SK-N-MC (cell line): ENCODE data around the gene CREB3.

Source experiments
- DNase-seq: peaks from one replicate; pipeline ENCODE4 v3.0.0-alpha.2; 2011; ENCODE audit warnings: low read depth, low spot score
- H3K27ac ChIP-seq: fragments of 200-600 bp; sonication (generic); 2 replicates; pipeline ENCODE4 v1.5.1; 2016; ENCODE audit warnings: mixed run types
- H3K36me3 ChIP-seq: fragments of 200-600 bp; sonication (generic); 2 replicates; pipeline ENCODE4 v1.6.1; 2017; ENCODE audit warnings: antibody characterized with exemption, low read length, mixed read lengths; ENCODE audit not compliant: insufficient read depth
- H3K4me3 ChIP-seq: fragments of 200-600 bp; sonication (generic); 2 replicates; pipeline ENCODE4 v1.5.1; 2016
- H3K9ac ChIP-seq: fragments of 200-600 bp; sonication (generic); 2 replicates; pipeline ENCODE4 v1.8.0; 2017; ENCODE audit warnings: mixed run types, mixed read lengths; ENCODE audit not compliant: insufficient read length
- H3K9me3 ChIP-seq: fragments of 200-600 bp; sonication (generic); 2 replicates; pipeline ENCODE4 v1.6.1; 2017; ENCODE audit warnings: low read depth, mild to moderate bottlenecking, antibody characterized with exemption, low read length, moderate library complexity, mixed read lengths
- EZH2 ChIP-seq: fragments of 200-600 bp; sonication (generic); IDR thresholded peaks from one replicate; pipeline ENCODE4 v1.6.1; 2017; ENCODE audit warnings: antibody characterized with exemption
- FOXP2 ChIP-seq: optimal IDR thresholded peaks from 2 replicates; pipeline ENCODE3; 2011; ENCODE audit warnings: mild to moderate bottlenecking, moderate library complexity; ENCODE audit not compliant: insufficient read depth; ENCODE audit errors: extremely low read length, control extremely low read depth
- POLR2AphosphoS5 ChIP-seq: IDR thresholded peaks from 2 replicates; pipeline ENCODE4 v1.6.1; 2012; ENCODE audit warnings: mild to moderate bottlenecking, low read depth, low read length, borderline replicate concordance

The CREB3 gene

DNA sequence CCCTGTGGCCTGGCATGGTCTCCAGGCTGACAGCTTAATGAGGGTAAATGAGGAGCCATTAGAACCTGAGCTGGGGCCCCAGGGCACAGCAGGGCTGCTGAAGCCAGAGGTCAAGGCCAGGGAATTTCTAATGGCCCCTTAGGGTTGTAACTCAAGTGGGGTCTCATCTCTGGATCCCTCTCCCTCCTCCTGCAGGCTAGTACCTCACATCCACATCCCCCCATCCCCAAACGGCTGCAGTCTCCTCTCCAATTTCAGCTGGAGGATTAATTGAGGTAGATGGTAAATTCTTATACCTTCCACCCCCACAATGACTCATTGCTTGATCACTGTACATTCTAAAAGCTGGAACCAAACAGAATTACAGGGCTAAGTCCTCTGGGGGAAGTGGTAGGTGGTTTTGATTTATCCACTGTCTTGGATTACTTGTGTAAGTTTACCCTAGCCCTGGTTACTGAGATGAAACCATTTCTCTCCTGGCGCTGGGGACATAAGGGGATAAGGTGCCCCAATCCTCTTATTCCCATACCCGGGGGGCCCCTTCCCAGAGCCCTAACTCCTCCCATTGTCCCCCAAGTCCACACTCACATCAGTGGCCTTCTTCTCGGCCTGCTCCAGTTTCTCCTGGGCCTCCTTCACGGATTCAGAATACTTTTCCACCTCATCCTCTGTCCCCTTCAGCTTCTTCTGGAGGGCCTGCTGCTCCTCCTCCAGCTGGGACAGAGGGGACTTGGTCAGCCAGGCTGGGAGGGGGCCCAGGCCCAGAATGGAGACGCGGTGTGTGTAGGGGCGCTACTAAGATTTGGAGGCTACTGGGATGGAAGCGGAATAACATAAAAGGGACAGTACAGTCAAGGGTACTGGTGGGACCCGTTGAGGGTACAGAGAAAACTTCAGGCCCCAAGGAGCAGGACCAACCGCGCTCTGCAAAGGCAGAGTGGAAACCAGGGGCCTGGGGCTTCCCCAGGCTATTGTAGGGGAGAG is 43.6 kb upstream of the CREB3 start:
- TF ChIP-seq EZH2 = no peak
- no peak for TF ChIP-seq POLR2AphosphoS5
- no peak for TF ChIP-seq FOXP2
- peak overlapping the region; percentile 49 for H3K9ac ChIP-seq
- H3K27ac ChIP-seq = peak overlapping the region; percentile 49; the same call in 1 of the 2 replicates
- peak overlapping the region; percentile 96 for H3K4me3 ChIP-seq
- no peak for DNase-seq
- H3K36me3 ChIP-seq = peaks cover 13% of the 10 kb centered on the region; the same call in 1 of the 2 replicates
- no peaks in the 10 kb centered on the region for H3K9me3 ChIP-seq

DNA sequence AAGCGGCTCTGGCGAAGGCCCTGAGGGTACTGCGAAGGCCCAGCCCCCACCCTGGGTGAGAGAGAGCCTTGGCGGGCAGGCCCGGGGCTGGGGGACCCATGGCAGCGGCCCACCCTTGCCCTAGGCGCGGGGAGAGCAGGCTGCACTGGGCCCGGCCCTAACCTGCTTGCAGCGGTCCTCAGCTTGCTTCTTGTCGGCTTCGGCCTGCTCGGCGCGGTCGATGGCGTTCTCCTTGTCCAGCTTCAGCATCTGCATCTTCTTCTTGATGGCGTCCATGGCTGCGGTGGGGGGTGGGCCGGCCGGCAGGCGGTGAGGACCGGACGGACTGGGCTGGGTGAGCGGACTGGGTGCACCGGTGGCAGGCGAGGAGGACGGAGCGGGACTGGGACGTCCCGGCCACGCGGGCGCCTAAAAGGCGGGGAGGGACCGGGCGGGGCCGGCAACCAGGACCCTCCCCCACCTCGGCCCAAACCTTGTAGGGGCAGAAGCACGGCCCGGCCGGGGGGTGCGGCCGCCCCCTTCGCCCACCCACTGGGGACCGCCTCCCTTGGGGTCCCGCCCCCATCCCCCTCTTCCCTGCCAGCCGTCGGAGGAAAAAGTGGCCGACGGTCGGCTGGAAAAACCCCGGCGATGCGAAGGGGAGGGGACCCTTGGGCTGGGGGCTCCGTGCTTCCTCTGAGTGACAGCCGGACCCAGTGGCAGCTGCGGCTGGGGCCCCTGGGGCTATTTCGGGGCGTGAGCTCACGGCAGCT is 42.7 kb upstream of the CREB3 start, which contains the start of gene TPM2:
Gene TPM2, minus strand, starts transcription at position 384 of the 752 bp plus-strand sequence. Its CDS starts 108 bp downstream, at position 276.
- no peak for DNase-seq
- H3K27ac ChIP-seq = peak within 1 kb of the TSS; percentile 81
- H3K9me3 ChIP-seq = no peaks in the 10 kb centered on the region
- TF ChIP-seq POLR2AphosphoS5 (peak; percentile 90), FOXP2 (no peak)
- peaks cover 4% of the 10 kb centered on the region; the same call in 1 of the 2 replicates for H3K36me3 ChIP-seq
- peak within 1 kb of the TSS; percentile 96 for H3K4me3 ChIP-seq
- peak within 1 kb of the TSS; percentile 90 for H3K9ac ChIP-seq

DNA sequence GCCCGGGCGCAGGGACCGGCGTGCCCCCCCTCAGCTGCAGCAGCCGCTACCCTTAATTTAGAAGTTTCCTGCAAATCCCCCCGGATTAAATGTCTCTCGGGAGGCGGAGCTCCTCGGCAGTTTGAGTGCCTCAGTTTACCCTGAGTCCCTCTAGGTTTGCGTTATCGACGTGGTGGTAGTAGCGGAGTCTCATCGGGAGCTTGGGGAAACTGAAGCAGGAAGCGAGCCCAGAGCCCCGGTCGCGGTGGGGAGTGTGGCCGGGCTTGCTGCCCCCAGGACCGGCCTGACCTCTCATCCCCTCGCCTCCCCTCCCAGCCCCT is 42.2 kb upstream of the CREB3 start:
- Histone ChIP-seq H3K36me3 (no peaks in the 10 kb centered on the region; the same call in 1 of the 2 replicates), H3K27ac (no peak overlapping the region), H3K4me3 (peak overlapping the region; percentile 96), H3K9me3 (no peaks in the 10 kb centered on the region), H3K9ac (peak overlapping the region; percentile 90)
- DNase-seq = no peak
- TF ChIP-seq POLR2AphosphoS5 (no peak), EZH2 (no peak), FOXP2 (no peak)

DNA sequence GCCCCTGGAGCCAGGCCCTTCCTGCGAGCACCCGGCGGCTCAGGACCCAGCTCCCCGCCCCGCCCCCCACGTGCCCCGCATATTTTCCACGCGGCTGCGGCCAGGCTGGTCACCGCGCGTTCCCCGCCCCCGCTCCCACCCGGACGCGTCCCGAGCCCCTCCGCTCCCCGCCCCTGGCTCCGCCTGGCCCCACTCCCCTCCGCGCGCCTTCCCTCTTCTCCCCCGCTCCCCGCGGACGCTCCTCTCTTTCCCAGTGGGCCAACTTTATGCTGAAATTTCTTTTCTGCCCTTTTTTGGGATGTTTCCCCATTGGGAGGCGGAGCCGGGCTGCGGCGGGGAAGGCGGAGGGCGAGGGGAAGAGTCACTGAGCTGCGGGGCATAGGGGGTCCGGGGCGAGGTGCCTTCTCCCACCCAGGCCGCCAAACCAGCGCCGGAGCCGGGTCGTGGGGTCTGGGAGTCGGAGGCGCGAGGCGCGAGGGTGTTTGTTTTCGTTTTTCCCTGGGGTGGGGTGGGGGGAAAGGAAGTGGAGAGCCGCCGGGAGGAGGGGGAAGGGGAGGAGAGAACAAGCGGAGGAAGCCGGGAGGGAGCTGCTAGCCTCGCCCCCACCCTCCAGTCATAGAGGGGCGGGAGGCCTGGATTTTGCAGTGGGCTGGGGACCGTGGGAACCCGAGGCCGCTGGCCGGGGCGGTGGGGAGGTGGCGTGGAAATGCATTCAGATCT is 41.7 kb upstream of the CREB3 start:
- DNase-seq = no peak
- peak overlapping the region; percentile 90 for H3K9ac ChIP-seq
- no peaks in the 10 kb centered on the region for H3K9me3 ChIP-seq
- H3K36me3 ChIP-seq = no peaks in the 10 kb centered on the region; the same call in 1 of the 2 replicates
- H3K27ac ChIP-seq = peak overlapping the region; percentile 81
- H3K4me3 ChIP-seq = peak overlapping the region; percentile 96
- no peak for TF ChIP-seq EZH2
- TF ChIP-seq POLR2AphosphoS5 = peak; percentile 66
- no peak for TF ChIP-seq FOXP2

DNA sequence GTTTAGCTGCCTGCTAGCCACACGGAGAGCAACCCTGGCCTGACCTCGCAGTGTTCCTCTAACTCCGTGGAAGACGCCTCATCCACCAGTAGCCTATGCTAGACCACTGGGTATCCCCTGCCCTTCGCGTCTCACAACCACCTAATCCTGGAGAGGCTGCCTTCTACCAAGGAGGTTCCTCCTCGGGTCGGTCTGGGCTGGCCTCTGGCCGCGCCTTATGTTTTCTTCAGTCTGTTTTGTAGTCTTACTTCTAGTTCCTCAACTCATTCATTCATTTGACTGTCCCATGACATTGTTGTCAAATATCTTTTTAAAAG is 41.2 kb upstream of the CREB3 start:
- no peak for DNase-seq
- Histone ChIP-seq H3K4me3 (peak overlapping the region; percentile 96), H3K9me3 (no peaks in the 10 kb centered on the region), H3K27ac (peak overlapping the region; percentile 81), H3K36me3 (peaks cover 5% of the 10 kb centered on the region; the same call in 1 of the 2 replicates), H3K9ac (peak overlapping the region; percentile 90)
- no peak for TF ChIP-seq EZH2

- no peak for TF ChIP-seq EZH2
- no peak for TF ChIP-seq POLR2AphosphoS5
- Histone ChIP-seq H3K36me3 (peaks cover 10% of the 10 kb centered on the region), H3K9ac (no peak overlapping the region), H3K9me3 (no peaks in the 10 kb centered on the region), H3K4me3 (no peak overlapping the region), H3K27ac (peak overlapping the region; percentile 81; the same call in 1 of the 2 replicates)
- DNase-seq = no peak
Measured at GRCh38 chr9:35691757-35692301, 40.6 kb upstream of the CREB3 start.

DNA sequence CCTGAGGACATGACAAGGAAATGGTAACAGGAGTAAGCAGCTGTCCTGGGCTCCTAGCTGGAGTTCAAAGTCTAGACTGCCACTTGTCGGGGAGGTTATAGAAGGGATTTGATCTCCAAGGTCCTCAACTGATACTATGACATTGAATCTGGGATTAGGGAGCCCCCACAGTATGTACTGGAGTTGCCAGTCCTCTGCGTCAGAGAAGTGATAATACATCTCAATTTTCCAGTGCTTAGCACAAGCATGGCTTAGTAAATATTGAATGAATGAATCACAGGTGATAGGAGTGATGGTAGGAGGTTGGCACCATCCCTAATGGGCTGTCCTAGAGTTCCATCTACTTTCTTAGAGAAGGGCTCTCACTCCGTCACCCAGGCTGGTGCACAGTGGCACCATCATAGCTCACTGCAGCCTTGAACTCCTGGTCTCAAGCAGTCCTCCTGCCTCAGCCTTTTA is 36.5 kb upstream of the CREB3 start:
- no peak overlapping the region for H3K4me3 ChIP-seq
- no peak overlapping the region for H3K9ac ChIP-seq
- no peaks in the 10 kb centered on the region for H3K9me3 ChIP-seq
- peaks cover 52% of the 10 kb centered on the region for H3K36me3 ChIP-seq
- TF ChIP-seq EZH2 (no peak), POLR2AphosphoS5 (no peak), FOXP2 (no peak)
- no peak for DNase-seq
- H3K27ac ChIP-seq = no peak overlapping the region
